ENCODE data around the gene JTB. TPM values are rescaled to one million over a fixed set of nuclear protein-coding genes. Genes with fewer than 3 reads are reported as not detected.
"Not testable (repeated sequence)": the region's sequence is repeated elsewhere in the genome, so short reads cannot be mapped to it uniquely, and the experiment has no call there.

The JTB gene
- 100 to 1,000 TPM; 168 to 248 TPM for total RNA-seq

GRCh38 chr1:153977250-153978240 lies at the start of gene JTB:
Gene JTB (minus strand): TSS chr1:153977674. CDS start chr1:153977252, 422 bp downstream.
- H3K4me1 ChIP-seq, result peaks cover 0 to 23% of the 10 kb centered on the region in 2 donors
- H3K9me3 ChIP-seq, result no peaks in the 10 kb centered on the region
- peaks cover 30% of the 10 kb centered on the region for H3K36me3 ChIP-seq

GRCh38 chr1:154019940-154020339 lies 42.5 kb upstream of the JTB start:
- TF ChIP-seq CTCF (IDR thresholded peaks at IDR 0.05), result no peak
- Histone ChIP-seq H3K36me3 (no peaks in the 10 kb centered on the region), H3K4me3 (no peak overlapping the region), H3K9me3 (no peaks in the 10 kb centered on the region), H3K4me1 (no peaks in the 10 kb centered on the region), H3K27me3 (no peaks in the 10 kb centered on the region), H3K27ac (no peak overlapping the region)
- no peak for DNase-seq (ENCODE audit: low spot score)

More at GRCh38 chr1:153977250-153978240, at the start of gene JTB:
- no peaks in the 10 kb centered on the region for H3K27me3 ChIP-seq
- DNase-seq (ENCODE audit: low spot score), result peak; percentile 93
- H3K27ac ChIP-seq, result peak within 1 kb of the TSS; percentile 94 to 96
- peak in 1 of 2 donors; percentile 17 for TF ChIP-seq CTCF (IDR thresholded peaks at IDR 0.05)
- H3K4me3 ChIP-seq, result peak within 1 kb of the TSS; percentile 93 to 98

GRCh38 chr1:154019269-154019668 lies 41.8 kb upstream of the JTB start:
- no peak for TF ChIP-seq CTCF (IDR thresholded peaks at IDR 0.05)
- H3K9me3 ChIP-seq, result no peaks in the 10 kb centered on the region

GRCh38 chr1:154014154-154014907 lies 36.9 kb upstream of the JTB start:
- H3K27me3 ChIP-seq, result no peaks in the 10 kb centered on the region
- H3K4me1 ChIP-seq, result no peaks in the 10 kb centered on the region
- H3K27ac ChIP-seq, result no peak overlapping the region
- H3K36me3 ChIP-seq, result no peaks in the 10 kb centered on the region
- no peak for TF ChIP-seq CTCF (IDR thresholded peaks at IDR 0.05)
- no peak overlapping the region for H3K4me3 ChIP-seq
- DNase-seq (ENCODE audit: low spot score), result no peak
- H3K9me3 ChIP-seq, result no peaks in the 10 kb centered on the region

More at GRCh38 chr1:154019269-154019668, 41.8 kb upstream of the JTB start:
- Histone ChIP-seq H3K4me1 (no peaks in the 10 kb centered on the region), H3K36me3 (no peaks in the 10 kb centered on the region), H3K27me3 (no peaks in the 10 kb centered on the region), H3K4me3 (no peak overlapping the region), H3K27ac (no peak overlapping the region)
- DNase-seq (ENCODE audit: low spot score), result no peak

GRCh38 chr1:154012543-154012942 lies 35.1 kb upstream of the JTB start:
- H3K4me3 ChIP-seq; DNase-seq (ENCODE audit: low spot score); H3K36me3 ChIP-seq; H3K27me3 ChIP-seq; H3K4me1 ChIP-seq; H3K9me3 ChIP-seq; H3K27ac ChIP-seq: not testable (repeated sequence)

- no peaks in the 10 kb centered on the region for H3K9me3 ChIP-seq
- no peaks in the 10 kb centered on the region for H3K27me3 ChIP-seq
- no peaks in the 10 kb centered on the region for H3K4me1 ChIP-seq
- H3K4me3 ChIP-seq, result no peak overlapping the region
- TF ChIP-seq CTCF (IDR thresholded peaks at IDR 0.05), result no peak
- DNase-seq (ENCODE audit: low spot score), result no peak
- no peak overlapping the region for H3K27ac ChIP-seq
- H3K36me3 ChIP-seq, result no peaks in the 10 kb centered on the region
Measured at GRCh38 chr1:154012129-154012528, 34.7 kb upstream of the JTB start.
